CD4-positive, alpha-beta T cell (primary cell): ENCODE data around the gene TXNRD2. TPM values are rescaled to one million over a fixed set of nuclear protein-coding genes. Genes with fewer than 3 reads are reported as not detected.

Experiments
- ATAC-seq: fragments of 200-7000 bp; cut with Tn5 transposase; one replicate; pipeline ENCODE4 v1.10.0; 2022; ENCODE audit warnings: mild to moderate bottlenecking; ENCODE audit not compliant: poor library complexity
- CTCF ChIA-PET: fragments of 350-600 bp; sonication (Branson Sonifier 250); formaldehyde crosslinking; loops from one replicate; lab custom pipeline; 2021; ENCODE audit warnings: antibody characterized with exemption, inconsistent platforms; lab: Charles Lee
- POLR2A ChIA-PET: fragments of 350-600 bp; sonication (Branson Sonifier 250); formaldehyde crosslinking; loops from one replicate; lab custom pipeline; 2021; ENCODE audit warnings: antibody characterized with exemption, inconsistent platforms; lab: Charles Lee
- DNase-seq, 14 experiments: peaks; one replicate each; pipeline ENCODE4 v3.0.0-alpha.2; 2013 to 2020; ENCODE audit warnings: mixed read lengths in 2 of 14
- H3K27ac ChIP-seq, 2 donors: one replicate each; pipeline versions ENCODE4 v1.5.1 to v1.7.0; 2013; ENCODE audit warnings: low read length in 2 of 2, low read depth in 1 of 2, mild to moderate bottlenecking in 1 of 2
- H3K27me3 ChIP-seq, 2 experiments: 1 replicate in 1 of 2; 2 replicates in 1 of 2; pipeline versions ENCODE4 v1.6.1 to v1.7.0; 2013; ENCODE audit warnings: low read length in 2 of 2, control low read depth in 1 of 2, mild to moderate bottlenecking in 1 of 2, moderate library complexity in 1 of 2; ENCODE audit not compliant: insufficient read depth in 2 of 2, control insufficient read depth in 1 of 2
- H3K36me3 ChIP-seq: one replicate; pipeline ENCODE4 v1.6.1; 2013; ENCODE audit warnings: low read length, control low read depth; ENCODE audit not compliant: insufficient read depth
- H3K4me1 ChIP-seq: one replicate; pipeline ENCODE4 v1.6.1; 2013; ENCODE audit warnings: low read length, control low read depth; ENCODE audit not compliant: insufficient read depth
- H3K4me3 ChIP-seq: one replicate; pipeline ENCODE4 v1.5.1; 2013; ENCODE audit warnings: mild to moderate bottlenecking, low read length, moderate library complexity
- H3K9me3 ChIP-seq, 2 experiments: 1 replicate in 1 of 2; 2 replicates in 1 of 2; pipeline versions ENCODE4 v1.6.1 to v1.7.0; 2013; ENCODE audit warnings: low read length in 2 of 2, mild to moderate bottlenecking in 2 of 2, control low read depth in 1 of 2, moderate library complexity in 1 of 2; ENCODE audit not compliant: control insufficient read depth in 1 of 2, insufficient read depth in 1 of 2
- H3K27ac Mint-ChIP-seq: one replicate; pipeline ENCODE4 v1.8.0; 2020; ENCODE audit warnings: mixed read lengths
- H3K27me3 Mint-ChIP-seq: one replicate; pipeline ENCODE4 v1.8.0; 2021; ENCODE audit warnings: mixed read lengths
- H3K36me3 Mint-ChIP-seq: one replicate; pipeline ENCODE4 v1.8.0; 2021; ENCODE audit warnings: low read depth, mixed read lengths
- H3K4me1 Mint-ChIP-seq: one replicate; pipeline ENCODE4 v1.8.0; 2021; ENCODE audit warnings: low read depth, mixed read lengths
- H3K4me3 Mint-ChIP-seq: one replicate; pipeline ENCODE4 v1.8.0; 2020; ENCODE audit warnings: mild to moderate bottlenecking, mixed read lengths
- H3K9me3 Mint-ChIP-seq: one replicate; pipeline ENCODE4 v1.8.0; 2020; ENCODE audit warnings: mixed read lengths
- intact Hi-C, 2 experiments: fragments of 100-400 bp; cut with DNase I in 1 of 2; cut with micrococcal nuclease in 1 of 2; formaldehyde crosslinking; loops; one replicate each; pipeline versions ENCODE4 v1.15.1 to v1.9.0; 2023 to 2025; cut with DNase I, micrococcal nuclease
- total RNA-seq, 174 experiments: library from RNA in 2 of 174; stranded (reverse) in 2 of 174; gene quantifications; one replicate each; pipeline ENCODE4 v1.2.3 and lab custom pipeline; 2021 to 2026
- TF ChIP-seq, protein P1 (sequence below): fragments of 200-600 bp; IDR thresholded peaks from one replicate; pipeline ENCODE4 v1.8.0; 2022; ENCODE audit warnings: antibody characterized with exemption, mild to moderate bottlenecking

The TXNRD2 gene
- total RNA-seq, 2 experiments from 2014 or later: 18.6 to 19.5 TPM

DNA sequence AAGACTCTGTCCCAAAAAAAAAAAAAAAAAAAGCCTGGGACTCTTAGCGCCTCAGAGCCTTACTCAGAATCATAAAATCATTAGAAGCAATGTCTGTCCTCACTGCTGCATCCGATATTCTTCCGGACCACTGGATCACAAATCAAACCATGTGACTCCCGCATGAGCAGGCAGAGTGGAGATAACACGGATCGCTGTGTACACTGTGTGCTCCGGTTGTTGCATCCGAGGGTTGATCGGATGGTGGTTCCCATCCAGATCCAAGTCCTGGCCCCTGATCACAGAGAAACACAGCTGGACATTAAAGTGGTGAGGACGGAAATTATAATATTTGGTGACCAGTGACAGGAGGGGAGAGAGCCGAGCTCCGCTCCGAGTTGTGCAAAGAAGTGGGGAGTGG lies 9.7 kb upstream of the TXNRD2 start:
- ATAC-seq: no peak

GRCh38 chr22:19948057-19948760 lies 6.6 kb upstream of the TXNRD2 start:
- H3K4me1 Mint-ChIP-seq: peaks cover 24% of the 10 kb centered on the region
- DNase-seq: no peak
- intact Hi-C loops: no loop called here

More for the DNA sequence above, 9.7 kb upstream of the TXNRD2 start:
- intact Hi-C loops: no loop called here
- Histone ChIP-seq H3K4me1 (peaks cover 16% of the 10 kb centered on the region), H3K4me3 (no peak overlapping the region), H3K27me3 (no peaks in the 10 kb centered on the region), H3K9me3 (no peaks in the 10 kb centered on the region), H3K36me3 (peaks cover 12% of the 10 kb centered on the region), H3K27ac (no peak overlapping the region)
- CTCF ChIA-PET: no interaction called here
- no peak overlapping the region for H3K4me3 Mint-ChIP-seq
- peaks cover 20% of the 10 kb centered on the region for H3K4me1 Mint-ChIP-seq
- POLR2A ChIA-PET: no interaction called here
- H3K27me3 Mint-ChIP-seq: no peaks in the 10 kb centered on the region
- no peak overlapping the region for H3K27ac Mint-ChIP-seq
- no peaks in the 10 kb centered on the region for H3K9me3 Mint-ChIP-seq
- no peak for DNase-seq
- TF ChIP-seq, protein P1, sequence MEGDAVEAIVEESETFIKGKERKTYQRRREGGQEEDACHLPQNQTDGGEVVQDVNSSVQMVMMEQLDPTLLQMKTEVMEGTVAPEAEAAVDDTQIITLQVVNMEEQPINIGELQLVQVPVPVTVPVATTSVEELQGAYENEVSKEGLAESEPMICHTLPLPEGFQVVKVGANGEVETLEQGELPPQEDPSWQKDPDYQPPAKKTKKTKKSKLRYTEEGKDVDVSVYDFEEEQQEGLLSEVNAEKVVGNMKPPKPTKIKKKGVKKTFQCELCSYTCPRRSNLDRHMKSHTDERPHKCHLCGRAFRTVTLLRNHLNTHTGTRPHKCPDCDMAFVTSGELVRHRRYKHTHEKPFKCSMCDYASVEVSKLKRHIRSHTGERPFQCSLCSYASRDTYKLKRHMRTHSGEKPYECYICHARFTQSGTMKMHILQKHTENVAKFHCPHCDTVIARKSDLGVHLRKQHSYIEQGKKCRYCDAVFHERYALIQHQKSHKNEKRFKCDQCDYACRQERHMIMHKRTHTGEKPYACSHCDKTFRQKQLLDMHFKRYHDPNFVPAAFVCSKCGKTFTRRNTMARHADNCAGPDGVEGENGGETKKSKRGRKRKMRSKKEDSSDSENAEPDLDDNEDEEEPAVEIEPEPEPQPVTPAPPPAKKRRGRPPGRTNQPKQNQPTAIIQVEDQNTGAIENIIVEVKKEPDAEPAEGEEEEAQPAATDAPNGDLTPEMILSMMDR: no peak
- peaks cover 10% of the 10 kb centered on the region for H3K36me3 Mint-ChIP-seq

GRCh38 chr22:19943082-19944026 lies 1.7 kb upstream of the TXNRD2 start:
- POLR2A ChIA-PET: interaction anchor here (1.7 to 1.8 kb wide), 2 partner anchors 27 to 88 kb away, joined by 5 to 7 read pairs; no protein-coding TSS in a partner anchor
- peaks cover 53% of the 10 kb centered on the region for H3K4me1 Mint-ChIP-seq
- peak overlapping the region; percentile 83 for H3K4me3 ChIP-seq
- CTCF ChIA-PET: interaction anchor here (0.7 to 1.0 kb wide), 3 partner anchors 10 to 33 kb away, joined by 3 to 4 read pairs (median 4); no protein-coding TSS in a partner anchor
- ATAC-seq (no peak), DNase-seq (peak in 1 of 14 experiments; percentile 8)
- H3K4me1 ChIP-seq: peaks cover 44% of the 10 kb centered on the region
- TF ChIP-seq, protein P1: no peak
- H3K4me3 Mint-ChIP-seq: peak overlapping the region; percentile 97
- H3K27ac ChIP-seq: peak overlapping the region in 1 of 2 donors; percentile 23
- peaks cover 16% of the 10 kb centered on the region for H3K36me3 Mint-ChIP-seq
- no peaks in the 10 kb centered on the region for H3K27me3 Mint-ChIP-seq
- peaks cover 1% of the 10 kb centered on the region for H3K36me3 ChIP-seq
- intact Hi-C loops: no loop called here
- no peaks in the 10 kb centered on the region for H3K9me3 Mint-ChIP-seq
- peak overlapping the region; percentile 92 for H3K27ac Mint-ChIP-seq
- no peaks in the 10 kb centered on the region for H3K27me3 ChIP-seq
- no peaks in the 10 kb centered on the region for H3K9me3 ChIP-seq

More at GRCh38 chr22:19948057-19948760, 6.6 kb upstream of the TXNRD2 start:
- no peak for ATAC-seq
- H3K4me1 ChIP-seq: peaks cover 20% of the 10 kb centered on the region
- TF ChIP-seq, protein P1: peak; percentile 57
- Mint-ChIP-seq H3K36me3 (peaks cover 10% of the 10 kb centered on the region), H3K9me3 (no peaks in the 10 kb centered on the region), H3K27ac (no peak overlapping the region), H3K27me3 (no peaks in the 10 kb centered on the region), H3K4me3 (no peak overlapping the region)
- H3K4me3 ChIP-seq: no peak overlapping the region
- no peaks in the 10 kb centered on the region for H3K27me3 ChIP-seq
- peaks cover 12% of the 10 kb centered on the region for H3K36me3 ChIP-seq
- CTCF ChIA-PET: interaction anchor here (1.2 kb wide), 2 partner anchors 38 to 218 kb away, joined by 3 to 6 read pairs; no protein-coding TSS in a partner anchor
- H3K9me3 ChIP-seq: no peaks in the 10 kb centered on the region
- H3K27ac ChIP-seq: no peak overlapping the region
- POLR2A ChIA-PET: no interaction called here
